Measurements from ENCODE around the gene METTL8. TPM values are rescaled to one million over a fixed set of nuclear protein-coding genes. Genes with fewer than 3 reads are reported as not detected.

Gene METTL8, protein sequence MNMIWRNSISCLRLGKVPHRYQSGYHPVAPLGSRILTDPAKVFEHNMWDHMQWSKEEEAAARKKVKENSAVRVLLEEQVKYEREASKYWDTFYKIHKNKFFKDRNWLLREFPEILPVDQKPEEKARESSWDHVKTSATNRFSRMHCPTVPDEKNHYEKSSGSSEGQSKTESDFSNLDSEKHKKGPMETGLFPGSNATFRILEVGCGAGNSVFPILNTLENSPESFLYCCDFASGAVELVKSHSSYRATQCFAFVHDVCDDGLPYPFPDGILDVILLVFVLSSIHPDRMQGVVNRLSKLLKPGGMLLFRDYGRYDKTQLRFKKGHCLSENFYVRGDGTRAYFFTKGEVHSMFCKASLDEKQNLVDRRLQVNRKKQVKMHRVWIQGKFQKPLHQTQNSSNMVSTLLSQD
- total RNA-seq (16.7 TPM), polyA plus RNA-seq (ENCODE audit: insufficient read depth in 1 of 8, insufficient read length in 8 of 8, low replicate concordance in 1 of 8) (10 to 100 TPM in 7 of 8 donors, 1 to 10 TPM in 1; 8.0 to 17.6 (median 12.1) TPM)
- long read RNA-seq, donor 1, full-length matches to known transcripts, result 1 of 1 reads
- long read RNA-seq, donor 1, partial matches to known transcripts, result 0 of 1 reads
- long read RNA-seq, donor 1, other reads (novel, unspliced or antisense), result 0 of 1 reads
- long read RNA-seq, donor 2, partial matches to known transcripts, result 0 of 1 reads
- long read RNA-seq, donor 2, other reads (novel, unspliced or antisense), result 0 of 1 reads
- long read RNA-seq, donor 3, partial matches to known transcripts, result 0 of 2 reads
- long read RNA-seq, donor 3, other reads (novel, unspliced or antisense), result 0 of 2 reads
- long read RNA-seq, donor 4, full-length matches to known transcripts, result 1 of 1 reads
- long read RNA-seq, donor 4, partial matches to known transcripts, result 0 of 1 reads
- long read RNA-seq, donor 4, other reads (novel, unspliced or antisense), result 0 of 1 reads
- long read RNA-seq, donor 5, full-length matches to known transcripts, result 9 of 9 reads
- long read RNA-seq, donor 5, partial matches to known transcripts, result 0 of 9 reads
- long read RNA-seq, donor 5, other reads (novel, unspliced or antisense), result 0 of 9 reads
- long read RNA-seq, donor 6, partial matches to known transcripts, result 0 of 3 reads
- long read RNA-seq, donor 6, other reads (novel, unspliced or antisense), result 0 of 3 reads
- long read RNA-seq, donor 7, partial matches to known transcripts, result 0 of 3 reads
- long read RNA-seq, donor 7, other reads (novel, unspliced or antisense), result 0 of 3 reads
- long read RNA-seq, donor 8, partial matches to known transcripts, result 0 of 4 reads
- long read RNA-seq, donor 8, other reads (novel, unspliced or antisense), result 0 of 4 reads
- long read RNA-seq, donor 9, full-length matches to known transcripts, result 6 of 6 reads
- long read RNA-seq, donor 9, partial matches to known transcripts, result 0 of 6 reads
- long read RNA-seq, donor 9, other reads (novel, unspliced or antisense), result 0 of 6 reads
- long read RNA-seq, donor 10, partial matches to known transcripts, result 0 of 4 reads
- long read RNA-seq, donor 10, other reads (novel, unspliced or antisense), result 0 of 4 reads
- long read RNA-seq, donor 11, full-length matches to known transcripts, result 3 of 3 reads
- long read RNA-seq, donor 11, partial matches to known transcripts, result 0 of 3 reads
- long read RNA-seq, donor 11, other reads (novel, unspliced or antisense), result 0 of 3 reads

DNA sequence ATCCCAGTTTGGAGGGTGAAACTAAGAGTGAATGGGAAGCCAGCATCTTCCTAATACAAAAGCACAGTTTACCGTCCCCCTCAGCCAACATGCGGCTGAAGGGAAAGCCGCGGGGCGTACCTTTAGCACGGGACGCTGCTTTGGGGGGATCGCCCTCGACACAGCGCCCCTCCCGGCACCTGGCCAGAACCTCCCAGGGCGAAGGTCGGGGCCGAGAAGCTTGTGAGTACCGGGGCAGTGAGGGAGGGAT, at the start of gene METTL8:
Gene METTL8 (minus strand): TSS at position 228 of the 250 bp plus-strand sequence. CDS start 41,805 bp downstream, outside the sequence.
- WGBS (ENCODE audit: insufficient coverage), result 0% methylated on average over 11 of the region's 15 CpGs
- DNase-seq, result no peak
- Histone ChIP-seq H3K36me3 (ENCODE audit: control insufficient read depth, insufficient read depth, low read length) (peaks cover 7% of the 10 kb centered on the region), H3K4me1 (ENCODE audit: control insufficient read depth, insufficient read depth, low read length) (peaks cover 6% of the 10 kb centered on the region), H3K9me3 (replicated peaks; ENCODE audit: control insufficient read depth, low read depth, low read length) (peaks cover 5% of the 10 kb centered on the region), H3K27me3 (ENCODE audit: control insufficient read depth, insufficient read depth, low read length) (no peaks in the 10 kb centered on the region), H3K27ac (ENCODE audit: low read length) (peak within 1 kb of the TSS; percentile 97), H3K4me3 (ENCODE audit: low read length) (peak within 1 kb of the TSS; percentile 86)

GRCh38 chr2:171482877-171483276, 49.1 kb upstream of the METTL8 start:
- H3K27me3 ChIP-seq (ENCODE audit: control insufficient read depth, insufficient read depth, low read length), result no peaks in the 10 kb centered on the region
- no peaks in the 10 kb centered on the region for H3K36me3 ChIP-seq (ENCODE audit: control insufficient read depth, insufficient read depth, low read length)
- no CpG with 5 or more reads among the region's 3 CpGs for WGBS (ENCODE audit: insufficient coverage)
- peaks cover 3% of the 10 kb centered on the region for H3K4me1 ChIP-seq (ENCODE audit: control insufficient read depth, insufficient read depth, low read length)
- peak; percentile 64 for DNase-seq
- H3K27ac ChIP-seq (ENCODE audit: low read length), result peak overlapping the region; percentile 58
- no peaks in the 10 kb centered on the region for H3K9me3 ChIP-seq (replicated peaks; ENCODE audit: control insufficient read depth, low read depth, low read length)
- H3K4me3 ChIP-seq (ENCODE audit: low read length), result no peak overlapping the region

DNA sequence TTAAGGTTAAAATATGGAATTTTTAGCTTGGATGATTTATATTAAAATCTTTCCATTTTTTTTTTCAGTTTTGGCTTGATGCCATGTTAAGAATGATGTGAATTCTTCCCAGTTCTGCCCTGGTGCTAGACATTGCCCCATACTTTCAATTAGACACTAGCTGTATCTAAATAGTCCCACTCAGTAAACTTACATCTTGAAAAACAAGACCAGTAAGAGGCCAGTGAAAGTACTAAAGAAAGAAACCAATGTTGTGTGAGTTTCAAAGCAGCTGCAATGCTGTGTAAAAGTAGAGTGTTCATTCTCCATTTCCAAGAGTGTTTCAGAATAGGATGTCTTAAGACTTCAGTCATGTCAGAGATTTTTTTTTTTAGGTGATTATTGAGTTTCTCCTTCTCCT, 48.5 kb upstream of the METTL8 start:
- no peak for DNase-seq
- Histone ChIP-seq H3K4me1 (ENCODE audit: control insufficient read depth, insufficient read depth, low read length) (peaks cover 3% of the 10 kb centered on the region), H3K4me3 (ENCODE audit: low read length) (no peak overlapping the region), H3K27ac (ENCODE audit: low read length) (peak overlapping the region; percentile 58), H3K36me3 (ENCODE audit: control insufficient read depth, insufficient read depth, low read length) (no peaks in the 10 kb centered on the region), H3K9me3 (replicated peaks; ENCODE audit: control insufficient read depth, low read depth, low read length) (no peaks in the 10 kb centered on the region), H3K27me3 (ENCODE audit: control insufficient read depth, insufficient read depth, low read length) (no peaks in the 10 kb centered on the region)

DNA sequence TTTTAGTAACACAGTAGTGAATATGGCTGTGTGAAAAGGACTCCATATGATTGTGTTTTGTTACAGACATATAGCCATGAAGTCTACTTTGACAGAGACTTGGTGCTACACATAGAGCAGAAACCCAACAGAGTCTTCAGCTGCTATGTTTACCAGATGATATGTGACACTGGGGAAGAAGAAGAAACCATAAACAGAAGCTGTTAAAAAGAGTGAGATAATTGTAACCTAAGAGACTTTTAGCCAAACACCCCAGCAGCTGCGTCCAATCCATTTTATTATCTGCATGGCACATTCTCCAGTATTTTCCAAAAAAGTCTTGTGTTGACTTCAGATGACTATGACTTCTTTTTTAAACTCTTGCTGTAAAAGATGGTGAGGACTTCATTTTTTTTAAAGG, 47.1 kb upstream of the METTL8 start:
- Histone ChIP-seq H3K4me3 (ENCODE audit: low read length) (no peak overlapping the region), H3K27ac (ENCODE audit: low read length) (no peak overlapping the region), H3K36me3 (ENCODE audit: control insufficient read depth, insufficient read depth, low read length) (no peaks in the 10 kb centered on the region), H3K9me3 (replicated peaks; ENCODE audit: control insufficient read depth, low read depth, low read length) (no peaks in the 10 kb centered on the region), H3K4me1 (ENCODE audit: control insufficient read depth, insufficient read depth, low read length) (peaks cover 3% of the 10 kb centered on the region), H3K27me3 (ENCODE audit: control insufficient read depth, insufficient read depth, low read length) (no peaks in the 10 kb centered on the region)
- no CpG with 5 or more reads among the region's 1 CpG for WGBS (ENCODE audit: insufficient coverage)
- DNase-seq, result peak; percentile 43

DNA sequence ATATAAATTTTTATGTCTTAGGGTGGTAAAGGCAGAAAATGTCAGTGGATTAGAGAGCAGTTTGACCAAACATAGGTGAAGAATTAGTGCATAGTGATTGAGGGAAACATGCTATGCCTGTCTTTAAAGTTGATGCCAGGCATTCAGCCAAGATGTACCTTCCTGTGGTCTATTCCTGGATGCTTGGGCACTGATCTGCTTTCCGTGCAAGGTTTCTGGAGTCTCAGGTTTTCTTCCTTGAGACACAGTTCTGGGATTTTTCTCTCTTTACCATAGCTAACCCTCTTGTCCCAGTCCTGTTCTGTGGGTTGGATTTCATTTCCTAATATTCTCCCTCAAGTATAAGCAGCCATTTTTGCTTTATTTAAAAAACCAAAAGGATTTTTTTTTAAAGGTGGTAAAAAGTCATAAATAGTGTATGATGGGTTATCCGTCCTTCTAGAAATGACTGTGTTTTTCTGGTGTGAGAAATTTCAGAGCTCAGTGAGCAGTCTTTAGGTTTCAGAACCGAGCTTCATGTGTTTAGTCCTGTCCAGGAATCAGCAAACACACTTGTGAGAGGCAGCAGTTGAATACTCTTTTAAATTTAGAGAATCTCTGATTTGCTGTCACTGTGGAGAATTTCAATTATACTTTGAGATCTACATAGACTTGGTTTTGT, 45.5 kb upstream of the METTL8 start:
- Histone ChIP-seq H3K27me3 (ENCODE audit: control insufficient read depth, insufficient read depth, low read length) (no peaks in the 10 kb centered on the region), H3K4me1 (ENCODE audit: control insufficient read depth, insufficient read depth, low read length) (peaks cover 3% of the 10 kb centered on the region), H3K4me3 (ENCODE audit: low read length) (no peak overlapping the region), H3K27ac (ENCODE audit: low read length) (no peak overlapping the region), H3K9me3 (replicated peaks; ENCODE audit: control insufficient read depth, low read depth, low read length) (no peaks in the 10 kb centered on the region), H3K36me3 (ENCODE audit: control insufficient read depth, insufficient read depth, low read length) (peaks cover 5% of the 10 kb centered on the region)
- no peak for DNase-seq
- 100% methylated on average over 1 of the region's 3 CpGs for WGBS (ENCODE audit: insufficient coverage)

GRCh38 chr2:171478345-171478744, 44.6 kb upstream of the METTL8 start:
- Histone ChIP-seq H3K4me1 (ENCODE audit: control insufficient read depth, insufficient read depth, low read length) (peaks cover 3% of the 10 kb centered on the region), H3K4me3 (ENCODE audit: low read length) (no peak overlapping the region), H3K9me3 (replicated peaks; ENCODE audit: control insufficient read depth, low read depth, low read length) (no peaks in the 10 kb centered on the region), H3K36me3 (ENCODE audit: control insufficient read depth, insufficient read depth, low read length) (peaks cover 10% of the 10 kb centered on the region), H3K27me3 (ENCODE audit: control insufficient read depth, insufficient read depth, low read length) (no peaks in the 10 kb centered on the region), H3K27ac (ENCODE audit: low read length) (no peak overlapping the region)
- no CpG with 5 or more reads among the region's 1 CpG for WGBS (ENCODE audit: insufficient coverage)
- DNase-seq, result no peak

DNA sequence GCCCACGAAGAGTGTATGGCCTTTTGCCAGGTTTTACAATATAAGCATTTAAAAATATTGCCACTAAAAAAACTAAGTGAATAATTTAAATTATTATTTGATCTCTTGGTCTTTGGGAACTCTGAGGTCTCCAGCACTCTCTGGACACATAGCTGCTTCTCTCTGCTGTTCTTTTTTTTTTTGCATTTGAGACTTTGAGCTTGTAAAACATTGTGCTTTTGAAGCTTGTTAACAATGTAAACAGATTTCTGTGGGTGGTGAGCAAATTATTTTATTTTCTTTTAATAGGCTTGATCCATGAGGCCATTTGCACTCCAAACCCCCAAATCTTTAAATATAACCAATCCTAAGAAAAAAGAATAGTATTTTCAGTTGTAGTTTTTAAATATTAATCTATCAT, 42.2 kb upstream of the METTL8 start:
- no peaks in the 10 kb centered on the region for H3K27me3 ChIP-seq (ENCODE audit: control insufficient read depth, insufficient read depth, low read length)
- peaks cover 10% of the 10 kb centered on the region for H3K36me3 ChIP-seq (ENCODE audit: control insufficient read depth, insufficient read depth, low read length)
- no peaks in the 10 kb centered on the region for H3K4me1 ChIP-seq (ENCODE audit: control insufficient read depth, insufficient read depth, low read length)
- no peaks in the 10 kb centered on the region for H3K9me3 ChIP-seq (replicated peaks; ENCODE audit: control insufficient read depth, low read depth, low read length)
- H3K27ac ChIP-seq (ENCODE audit: low read length), result no peak overlapping the region
- H3K4me3 ChIP-seq (ENCODE audit: low read length), result no peak overlapping the region
- DNase-seq, result no peak
- no CpG with 5 or more reads among the region's 1 CpG for WGBS (ENCODE audit: insufficient coverage)

DNA sequence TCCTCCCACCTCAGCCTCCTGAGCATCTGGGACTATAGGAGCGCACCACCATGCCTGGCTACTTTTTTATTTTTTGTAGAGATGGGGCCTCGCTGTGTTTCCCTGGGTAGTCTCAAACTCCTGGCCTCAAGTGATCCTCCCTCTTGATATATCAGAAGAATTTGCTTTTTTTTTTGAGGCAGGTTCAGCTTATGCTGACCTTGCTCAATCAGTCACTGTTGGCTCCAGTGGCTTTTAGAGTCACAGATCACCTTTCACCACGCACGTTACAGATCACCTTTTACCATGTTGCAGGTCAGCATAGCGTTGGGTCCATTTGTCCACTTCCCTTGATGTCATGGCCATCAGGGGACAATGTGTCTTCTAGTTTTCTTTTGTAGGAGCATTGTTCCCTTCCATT, 36.3 kb upstream of the METTL8 start:
- H3K4me3 ChIP-seq (ENCODE audit: low read length), result no peak overlapping the region
- H3K36me3 ChIP-seq (ENCODE audit: control insufficient read depth, insufficient read depth, low read length), result peaks cover 24% of the 10 kb centered on the region
- no peaks in the 10 kb centered on the region for H3K27me3 ChIP-seq (ENCODE audit: control insufficient read depth, insufficient read depth, low read length)
- no peaks in the 10 kb centered on the region for H3K4me1 ChIP-seq (ENCODE audit: control insufficient read depth, insufficient read depth, low read length)
- no peak for DNase-seq
- WGBS (ENCODE audit: insufficient coverage), result 80% methylated on average over 2 of the region's 5 CpGs
- H3K9me3 ChIP-seq (replicated peaks; ENCODE audit: control insufficient read depth, low read depth, low read length), result no peaks in the 10 kb centered on the region
- H3K27ac ChIP-seq (ENCODE audit: low read length), result no peak overlapping the region

GRCh38 chr2:171469176-171469575, 35.4 kb upstream of the METTL8 start:
- DNase-seq, result no peak
- H3K4me1 ChIP-seq (ENCODE audit: control insufficient read depth, insufficient read depth, low read length), result no peaks in the 10 kb centered on the region
- WGBS (ENCODE audit: insufficient coverage), result no CpG with 5 or more reads among the region's 4 CpGs
- H3K4me3 ChIP-seq (ENCODE audit: low read length), result no peak overlapping the region
- no peaks in the 10 kb centered on the region for H3K9me3 ChIP-seq (replicated peaks; ENCODE audit: control insufficient read depth, low read depth, low read length)
- peaks cover 21% of the 10 kb centered on the region for H3K36me3 ChIP-seq (ENCODE audit: control insufficient read depth, insufficient read depth, low read length)
- H3K27me3 ChIP-seq (ENCODE audit: control insufficient read depth, insufficient read depth, low read length), result no peaks in the 10 kb centered on the region
- no peak overlapping the region for H3K27ac ChIP-seq (ENCODE audit: low read length)
